Uterus (tissue), 4 donors: ENCODE measurements around the gene GFM1. TPM values are rescaled to one million over a fixed set of nuclear protein-coding genes. Genes with fewer than 3 reads are reported as not detected.

Experiments
- DNase-seq, 2 donors: peaks; one replicate each; pipeline ENCODE4 v3.0.0-alpha.2; 2019 to 2020
- H3K27ac ChIP-seq, 2 donors: fragments of 200-600 bp; sonication (generic); 1 replicate in 1 of 2; 2 replicates in 1 of 2; pipeline ENCODE4 v1.5.1; 2016 to 2018
- H3K27me3 ChIP-seq, 2 donors: fragments of 200-600 bp; sonication (generic); one replicate each; pipeline ENCODE4 v1.5.1; 2018 to 2019; ENCODE audit warnings: control low read depth in 1 of 2
- H3K36me3 ChIP-seq, 2 donors: fragments of 200-600 bp; sonication (generic); one replicate each; pipeline ENCODE4 v1.5.1; 2019; ENCODE audit warnings: control low read depth in 1 of 2
- H3K4me1 ChIP-seq, 2 donors: fragments of 200-600 bp; sonication (generic); one replicate each; pipeline ENCODE4 v1.5.1; 2018 to 2019; ENCODE audit warnings: control low read depth in 1 of 2
- H3K4me3 ChIP-seq, 2 donors: fragments of 200-600 bp; sonication (generic); 1 replicate in 1 of 2; 2 replicates in 1 of 2; pipeline ENCODE4 v1.5.1; 2018 to 2019; ENCODE audit warnings: mild to moderate bottlenecking in 1 of 2
- H3K9me3 ChIP-seq, 2 donors: fragments of 200-600 bp; sonication (generic); one replicate each; pipeline ENCODE4 v1.5.1; 2019; ENCODE audit warnings: control low read depth in 1 of 2
- POLR2A ChIP-seq, 2 donors: fragments of 450-650 bp; IDR thresholded peaks; one replicate each; pipeline ENCODE4 v1.6.1; 2016; ENCODE audit warnings: antibody characterized with exemption in 2 of 2, mild to moderate bottlenecking in 1 of 2, moderate library complexity in 1 of 2
- intact Hi-C: fragments of 100-400 bp; cut with DNase I; formaldehyde crosslinking; loops from one replicate; pipeline ENCODE4 v1.15.1; 2023; ENCODE audit warnings: low total_unique reads
- total RNA-seq, 4 donors: library from RNA; depleted of rRNA in 3 of 4; stranded (reverse); fragments of >200 nt in 3 of 4; gene quantifications; one replicate each; pipeline versions ENCODE4 v1.1.0 to v1.2.4, GENCODE V29; 2014 to 2023
- TF ChIP-seq, protein P1 (sequence below), 4 experiments: fragments of 200-600 bp in 2 of 4; fragments of 450-650 bp in 2 of 4; sonication (generic) in 2 of 4; IDR thresholded peaks; one replicate each; pipeline ENCODE4 v1.5.1; 2016 to 2019; ENCODE audit warnings: antibody characterized with exemption in 4 of 4, mild to moderate bottlenecking in 2 of 4, moderate library complexity in 1 of 4
- donor health status: DM: yes; HTN: yes; CAD: no.

GFM1 gene
- total RNA-seq, 4 donors from 2014 or later, result 32.6 to 81.4 (median 50.9) TPM

DNA sequence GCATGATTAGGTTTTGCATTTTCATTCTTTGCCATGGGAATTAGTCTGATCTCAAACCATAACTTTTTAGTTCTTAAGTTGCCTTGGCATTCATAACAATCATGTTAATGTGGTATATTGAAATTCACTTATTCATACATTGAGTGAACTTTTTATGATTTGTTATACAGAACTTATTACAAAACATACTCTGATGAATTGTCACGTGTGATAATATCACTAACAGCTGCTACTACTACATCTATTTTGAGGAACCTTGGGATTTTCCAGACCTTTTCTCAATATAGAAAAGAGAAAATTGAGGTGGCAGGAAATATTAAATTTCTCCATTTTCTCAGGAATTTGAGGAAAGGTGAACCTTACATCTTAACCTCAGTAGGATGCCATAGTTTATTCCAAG is 18.9 kb downstream of the GFM1 start:
- Histone ChIP-seq H3K4me1 (no peaks in the 10 kb centered on the region), H3K36me3 (no peaks in the 10 kb centered on the region), H3K9me3 (no peaks in the 10 kb centered on the region), H3K4me3 (no peak overlapping the region), H3K27me3 (no peaks in the 10 kb centered on the region), H3K27ac (no peak overlapping the region)
- TF ChIP-seq, protein P1, sequence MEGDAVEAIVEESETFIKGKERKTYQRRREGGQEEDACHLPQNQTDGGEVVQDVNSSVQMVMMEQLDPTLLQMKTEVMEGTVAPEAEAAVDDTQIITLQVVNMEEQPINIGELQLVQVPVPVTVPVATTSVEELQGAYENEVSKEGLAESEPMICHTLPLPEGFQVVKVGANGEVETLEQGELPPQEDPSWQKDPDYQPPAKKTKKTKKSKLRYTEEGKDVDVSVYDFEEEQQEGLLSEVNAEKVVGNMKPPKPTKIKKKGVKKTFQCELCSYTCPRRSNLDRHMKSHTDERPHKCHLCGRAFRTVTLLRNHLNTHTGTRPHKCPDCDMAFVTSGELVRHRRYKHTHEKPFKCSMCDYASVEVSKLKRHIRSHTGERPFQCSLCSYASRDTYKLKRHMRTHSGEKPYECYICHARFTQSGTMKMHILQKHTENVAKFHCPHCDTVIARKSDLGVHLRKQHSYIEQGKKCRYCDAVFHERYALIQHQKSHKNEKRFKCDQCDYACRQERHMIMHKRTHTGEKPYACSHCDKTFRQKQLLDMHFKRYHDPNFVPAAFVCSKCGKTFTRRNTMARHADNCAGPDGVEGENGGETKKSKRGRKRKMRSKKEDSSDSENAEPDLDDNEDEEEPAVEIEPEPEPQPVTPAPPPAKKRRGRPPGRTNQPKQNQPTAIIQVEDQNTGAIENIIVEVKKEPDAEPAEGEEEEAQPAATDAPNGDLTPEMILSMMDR (IDR thresholded peaks at IDR 0.05), result no peak
- TF ChIP-seq POLR2A (IDR thresholded peaks at IDR 0.05), result no peak
- no peak for DNase-seq
- intact Hi-C loops, result no loop called here

DNA sequence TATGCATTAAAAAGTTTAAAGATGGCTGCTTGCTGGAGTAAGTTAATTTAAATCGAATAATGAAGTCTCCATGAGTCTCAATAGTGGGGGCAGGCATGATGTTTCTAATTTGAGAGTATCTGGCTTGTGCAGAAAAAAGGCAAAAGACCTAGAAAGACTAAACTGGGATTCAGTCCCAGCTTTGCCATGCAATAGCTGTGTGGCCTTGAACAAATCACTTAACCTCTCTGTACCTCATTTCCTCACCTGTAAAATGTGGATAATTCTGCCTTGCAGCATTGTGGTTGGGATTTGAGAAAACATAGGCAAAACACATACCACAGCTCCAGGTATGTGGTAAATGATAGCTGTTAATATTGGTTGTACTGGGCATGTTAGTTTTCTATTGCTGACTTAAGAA is 19.5 kb downstream of the GFM1 start:
- Histone ChIP-seq H3K27me3 (no peaks in the 10 kb centered on the region), H3K36me3 (no peaks in the 10 kb centered on the region), H3K4me1 (no peaks in the 10 kb centered on the region), H3K9me3 (no peaks in the 10 kb centered on the region), H3K27ac (no peak overlapping the region), H3K4me3 (no peak overlapping the region)
- intact Hi-C loops, result no loop called here
- no peak for TF ChIP-seq POLR2A (IDR thresholded peaks at IDR 0.05)
- TF ChIP-seq, protein P1 (IDR thresholded peaks at IDR 0.05), result no peak
- no peak for DNase-seq

DNA sequence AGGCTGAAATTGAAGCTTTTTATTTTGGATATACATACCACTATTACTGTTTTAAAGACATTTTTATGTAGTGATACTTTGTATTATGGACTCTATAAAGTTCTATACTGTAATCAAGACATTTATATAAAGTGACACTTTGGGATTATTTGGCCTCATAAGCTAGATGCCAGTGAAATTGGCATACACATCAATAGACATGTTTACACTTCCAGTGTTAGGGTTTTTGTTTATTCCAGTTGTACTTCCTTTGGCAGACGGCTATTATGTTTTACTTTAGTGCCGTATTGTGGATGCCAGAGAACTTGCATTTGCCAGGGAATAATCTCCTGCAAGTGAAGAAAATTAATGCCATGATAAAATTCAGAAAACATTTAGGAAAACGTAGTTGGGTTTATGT is 22.1 kb downstream of the GFM1 start:
- TF ChIP-seq, protein P1 (IDR thresholded peaks at IDR 0.05), result no peak
- TF ChIP-seq POLR2A (IDR thresholded peaks at IDR 0.05), result no peak
- Histone ChIP-seq H3K27ac (no peak overlapping the region), H3K9me3 (no peaks in the 10 kb centered on the region), H3K4me3 (no peak overlapping the region), H3K36me3 (no peaks in the 10 kb centered on the region), H3K4me1 (no peaks in the 10 kb centered on the region), H3K27me3 (no peaks in the 10 kb centered on the region)
- intact Hi-C loops, result no loop called here
- no peak for DNase-seq

DNA sequence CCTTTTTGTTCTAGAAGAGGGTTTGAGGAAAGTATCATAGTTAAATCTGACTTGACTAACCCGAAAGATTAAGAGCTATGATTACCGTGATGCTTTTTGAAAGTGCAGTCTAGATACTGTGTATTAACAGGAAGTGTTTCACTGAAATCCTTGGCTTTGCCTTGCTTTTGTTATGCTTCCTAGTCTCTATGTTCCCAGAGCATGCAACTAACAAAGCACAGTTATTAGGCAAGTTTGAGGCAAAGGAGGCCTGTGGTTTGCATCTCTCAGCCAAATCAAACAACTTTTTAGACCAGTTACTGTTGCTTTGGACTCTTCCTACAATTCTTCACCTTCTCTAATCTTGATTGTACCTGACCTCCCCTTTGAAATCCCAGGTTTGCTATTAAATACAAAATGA is 24.2 kb downstream of the GFM1 start:
- H3K36me3 ChIP-seq, result no peaks in the 10 kb centered on the region

DNA sequence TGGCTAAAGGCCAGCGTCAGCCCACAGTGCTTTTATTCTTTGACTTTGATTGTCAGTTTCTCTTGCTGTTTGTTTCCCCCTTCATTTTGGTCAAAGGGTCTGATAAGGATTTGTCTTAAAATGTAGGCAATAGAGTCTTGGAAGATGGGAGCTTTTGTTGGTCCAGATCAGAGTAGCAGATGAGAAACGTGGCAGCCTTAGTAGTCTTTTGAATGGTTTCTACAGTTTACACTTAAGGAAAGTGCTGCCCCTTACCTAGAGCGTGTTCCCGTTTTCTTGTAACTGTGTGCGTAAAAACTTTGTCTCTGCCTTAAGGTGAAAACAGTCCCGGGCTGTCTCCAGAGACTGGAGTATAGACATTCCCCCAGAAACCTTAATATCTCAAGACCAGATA is 27.5 kb downstream of the GFM1 start:
- no peaks in the 10 kb centered on the region for H3K9me3 ChIP-seq
- no peaks in the 10 kb centered on the region for H3K4me1 ChIP-seq
- H3K27me3 ChIP-seq, result no peaks in the 10 kb centered on the region
- peak overlapping the region; percentile 81 to 88 for H3K27ac ChIP-seq
- DNase-seq, result no peak
- no peaks in the 10 kb centered on the region for H3K36me3 ChIP-seq
- intact Hi-C loops, result no loop called here
- TF ChIP-seq POLR2A (IDR thresholded peaks at IDR 0.05), result no peak
- TF ChIP-seq, protein P1 (IDR thresholded peaks at IDR 0.05), result no peak
- H3K4me3 ChIP-seq, result peak overlapping the region; percentile 51 to 52

More for the DNA sequence above, 24.2 kb downstream of the GFM1 start:
- intact Hi-C loops, result no loop called here
- H3K9me3 ChIP-seq, result no peaks in the 10 kb centered on the region
- DNase-seq, result no peak
- H3K27ac ChIP-seq, result no peak overlapping the region
- H3K4me1 ChIP-seq, result no peaks in the 10 kb centered on the region
- no peak overlapping the region for H3K4me3 ChIP-seq
- TF ChIP-seq POLR2A (IDR thresholded peaks at IDR 0.05), result no peak
- TF ChIP-seq, protein P1 (IDR thresholded peaks at IDR 0.05), result no peak
- H3K27me3 ChIP-seq, result no peaks in the 10 kb centered on the region
